HepG2 (cell line): ENCODE data around the gene CCDC30. TPM values are rescaled to one million over a fixed set of nuclear protein-coding genes. Genes with fewer than 3 reads are reported as not detected.

Experiments used
- ATF2 ChIP-seq: sonication (generic); formaldehyde crosslinking; IDR thresholded peaks from 2 replicates; pipeline ENCODE4 v1.4.0; 2020; ENCODE audit warnings: missing genetic modification reagents
- CBFB ChIP-seq: sonication (generic); formaldehyde crosslinking; IDR thresholded peaks from 2 replicates; pipeline ENCODE4 v1.4.0; 2020; ENCODE audit warnings: missing genetic modification reagents
- E2F1 ChIP-seq: sonication (generic); formaldehyde crosslinking; IDR thresholded peaks from 2 replicates; pipeline ENCODE4 v1.5.0; 2020; ENCODE audit warnings: missing genetic modification reagents
- GATAD1 ChIP-seq: IDR thresholded peaks from 2 replicates; pipeline ENCODE4 v1.6.1; 2016; ENCODE audit warnings: missing genetic modification reagents, missing compliant biosample characterization
- HOMEZ ChIP-seq: IDR thresholded peaks from 2 replicates; pipeline ENCODE4 v1.6.1; 2016; ENCODE audit warnings: low read depth
- NFE2 ChIP-seq: sonication (generic); formaldehyde crosslinking; IDR thresholded peaks from 2 replicates; pipeline ENCODE4 v1.4.0; 2020; ENCODE audit warnings: missing genetic modification reagents
- NFKB2 ChIP-seq: sonication (generic); formaldehyde crosslinking; IDR thresholded peaks from 2 replicates; pipeline ENCODE4 v1.4.0; 2020; ENCODE audit warnings: missing genetic modification reagents, borderline replicate concordance
- REPIN1 ChIP-seq: sonication (generic); formaldehyde crosslinking; IDR thresholded peaks from 2 replicates; pipeline ENCODE4 v1.8.0; 2022; ENCODE audit warnings: missing genetic modification reagents, low read depth, mild to moderate bottlenecking, borderline replicate concordance
- SALL2 ChIP-seq: sonication (generic); formaldehyde crosslinking; IDR thresholded peaks from 2 replicates; pipeline ENCODE4 v1.8.1; 2023; ENCODE audit warnings: mild to moderate bottlenecking, missing genetic modification reagents, inconsistent platforms
- SRSF4 ChIP-seq: fragments of 200-400 bp; formaldehyde crosslinking; IDR thresholded peaks from one replicate; pipeline ENCODE4 v1.6.1; 2018; ENCODE audit warnings: mild to moderate bottlenecking, low read depth, low read length, moderate library complexity; ENCODE audit not compliant: poor library complexity, severe bottlenecking
- TOE1 ChIP-seq: sonication (generic); formaldehyde crosslinking; IDR thresholded peaks from 2 replicates; pipeline ENCODE4 v1.4.0; 2020; ENCODE audit warnings: mild to moderate bottlenecking, missing genetic modification reagents
- U2AF2 ChIP-seq: fragments of 200-400 bp; formaldehyde crosslinking; IDR thresholded peaks from 2 replicates; pipeline ENCODE4 v1.6.1; 2017; ENCODE audit warnings: low read depth, mild to moderate bottlenecking, low read length
- ZNF276 ChIP-seq: sonication (generic); formaldehyde crosslinking; IDR thresholded peaks from 2 replicates; pipeline ENCODE4 v1.4.0; 2020; ENCODE audit warnings: mild to moderate bottlenecking, low read depth, missing genetic modification reagents
- ZNF615 ChIP-seq: sonication (generic); formaldehyde crosslinking; IDR thresholded peaks from 2 replicates; pipeline ENCODE4 v1.5.0; 2020; ENCODE audit warnings: mild to moderate bottlenecking, missing genetic modification reagents, borderline replicate concordance
- ZNF800 ChIP-seq: sonication (generic); formaldehyde crosslinking; IDR thresholded peaks from 2 replicates; pipeline ENCODE4 v1.4.0; 2020; ENCODE audit warnings: missing genetic modification reagents
- polyA plus RNA-seq, 8 experiments: library from polyadenylated mRNA; depleted of rRNA in 3 of 8; stranded (reverse) in 7 of 8; unstranded in 1 of 8; fragments of >200 nt; fragmentation: Illumina TruSeq in 4 of 8; extraction: Trizol in 4 of 8; gene quantifications; 2 replicates each; pipeline versions ENCODE4 v1.2.1 to v1.2.3, GENCODE V29; 2011 to 2016; ENCODE audit warnings: low read depth in 4 of 8, missing spikeins in 1 of 8, mixed read lengths in 1 of 8; ENCODE audit not compliant: insufficient read depth in 1 of 8
- total RNA-seq, 5 experiments: library from RNA; depleted of rRNA; stranded (reverse); fragments of >200 nt; fragmentation: Illumina TruSeq; extraction: Trizol; gene quantifications; 2 replicates each; pipeline ENCODE4 v1.2.3, GENCODE V29; 2016; ENCODE audit warnings: low read depth in 1 of 5

Gene CCDC30
- total and polyA plus RNA-seq, 2 of the 13 experiments (the other 11 are each of a cell fraction or from before 2014, with no cell fraction given) = 0.25 to 0.77 TPM

GRCh38 chr1:42657981-42658876 is 195.1 kb downstream of the CCDC30 start, which contains the start of gene PPIH (continued):
- TF ChIP-seq E2F1 (CRISPR knock-in tag) = no peak
- no peak for TF ChIP-seq ZNF800
- peak; percentile 35; the same call in 1 of the 2 replicates for TF ChIP-seq HOMEZ (CRISPR knock-in tag)
- TF ChIP-seq SRSF4 = no peak
- TF ChIP-seq TOE1 (CRISPR knock-in tag) = no peak
- TF ChIP-seq NFE2 (CRISPR knock-in tag) = no peak
- no peak; the same call in 1 of the 2 replicates for TF ChIP-seq ZNF276 (CRISPR knock-in tag)
- peak; percentile 97 for TF ChIP-seq GATAD1 (CRISPR knock-in tag)
- TF ChIP-seq ZNF615 (CRISPR knock-in tag) = no peak
- peak; percentile 77 for TF ChIP-seq CBFB
- 0 out of 2 replicates have a peak, but pooled peaks have one; percentile 76 for TF ChIP-seq ATF2 (CRISPR knock-in tag)
- TF ChIP-seq REPIN1 (CRISPR knock-in tag) = peak; percentile 79; the same call in 1 of the 2 replicates
- no peak for TF ChIP-seq SALL2 (CRISPR knock-in tag)
- no peak for TF ChIP-seq U2AF2
- no peak; the same call in 1 of the 2 replicates for TF ChIP-seq NFKB2 (CRISPR knock-in tag)
